Tibial artery (tissue), 4 donors: ENCODE data around the gene SP6.

ENCODE experiments used
- DNase-seq, 2 donors: peaks; one replicate each; pipeline ENCODE4 v3.0.0-alpha.2; 2019
- H3K27ac ChIP-seq, 2 donors: fragments of 200-600 bp; sonication (generic) in 1 of 2; 1 replicate in 1 of 2; 2 replicates in 1 of 2; pipeline ENCODE4 v1.5.1; 2018 to 2019; ENCODE audit warnings: mild to moderate bottlenecking in 1 of 2
- H3K27me3 ChIP-seq, 2 donors: fragments of 200-600 bp; sonication (generic) in 1 of 2; one replicate each; pipeline versions ENCODE4 v1.5.1 to v1.6.0; 2016 to 2019
- H3K36me3 ChIP-seq, 3 donors: fragments of 200-600 bp; sonication (generic) in 2 of 3; one replicate each; pipeline ENCODE4 v1.5.1; 2016 to 2019; ENCODE audit warnings: mild to moderate bottlenecking in 2 of 3
- H3K4me1 ChIP-seq, 4 donors: fragments of 200-600 bp; sonication (generic) in 2 of 4; 1 replicate in 3 of 4; 2 replicates in 1 of 4; pipeline ENCODE4 v1.5.1; 2016 to 2019
- H3K4me3 ChIP-seq, 2 donors: fragments of 200-600 bp; sonication (generic) in 1 of 2; 1 replicate in 1 of 2; 2 replicates in 1 of 2; pipeline ENCODE4 v1.5.1; 2018 to 2019; ENCODE audit warnings: mild to moderate bottlenecking in 2 of 2
- H3K9me3 ChIP-seq, 3 donors: fragments of 200-600 bp; sonication (generic) in 1 of 3; one replicate each; pipeline ENCODE4 v1.5.1; 2016 to 2019
- intact Hi-C: fragments of 100-400 bp; cut with DNase I; formaldehyde crosslinking; loops from one replicate; pipeline ENCODE4 v1.15.0; 2023; ENCODE audit warnings: low total_unique reads
- TF ChIP-seq, protein P1 (sequence below), 2 experiments: fragments of 200-600 bp in 1 of 2; fragments of 450-650 bp in 1 of 2; IDR thresholded peaks; one replicate each; pipeline ENCODE4 v1.5.1; 2017 to 2019; ENCODE audit warnings: antibody characterized with exemption in 2 of 2, mild to moderate bottlenecking in 1 of 2, moderate library complexity in 1 of 2

Gene SP6

DNA sequence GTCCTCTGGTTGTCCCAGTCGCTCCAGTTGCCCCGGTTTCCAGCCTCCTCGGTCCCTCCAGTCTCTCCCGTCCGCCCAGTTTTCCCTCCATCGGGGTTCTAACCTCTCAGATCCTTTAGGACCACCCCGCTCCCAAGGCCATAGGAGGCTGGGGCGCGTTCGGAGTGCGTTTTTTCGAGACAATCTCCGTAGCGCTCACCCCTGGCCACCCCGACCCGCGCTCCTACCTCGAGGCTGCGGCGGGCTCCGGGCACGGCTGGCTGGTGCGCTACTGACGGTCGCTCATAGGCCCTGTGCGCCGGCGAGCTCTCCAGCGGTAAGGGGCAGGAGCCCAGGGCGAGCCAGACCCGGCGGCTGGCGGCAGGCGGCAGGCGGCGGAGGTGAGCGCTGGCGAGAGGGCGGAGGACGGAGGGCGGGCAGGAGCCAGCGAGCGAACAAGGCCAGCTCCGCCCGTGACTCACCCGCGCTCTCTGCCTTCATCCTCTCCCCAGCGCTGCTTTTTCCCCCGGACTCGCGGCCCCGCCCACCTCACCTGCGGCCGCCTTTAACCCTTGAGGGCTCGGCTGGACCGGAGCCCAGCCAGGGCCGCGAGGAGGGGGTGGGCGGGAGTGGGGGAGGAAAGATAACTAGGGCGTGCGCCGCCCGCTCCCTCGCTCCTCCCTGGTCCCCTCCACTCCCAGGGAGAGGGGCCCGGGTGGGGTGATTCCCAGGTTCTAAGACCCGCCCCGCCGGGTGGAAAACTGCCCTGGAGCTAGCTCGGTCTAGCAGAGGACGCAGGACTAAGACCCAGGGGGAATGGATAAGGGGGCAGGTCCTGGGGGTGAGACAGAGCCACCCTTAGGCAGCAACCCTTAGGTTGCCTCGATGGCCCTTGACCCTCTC lies at the start of gene SP6:
SP6 (minus strand) TSS at position 472 of the 882 bp plus-strand sequence. CDS start 2,734 bp downstream, outside the sequence.
- Histone ChIP-seq H3K36me3 (no peaks in the 10 kb centered on the region), H3K9me3 (no peaks in the 10 kb centered on the region), H3K27me3 (peaks cover 4 to 100% of the 10 kb centered on the region in 2 donors), H3K4me1 (peaks cover 0 to 29% (median 18%) of the 10 kb centered on the region in 4 donors), H3K4me3 (peak within 1 kb of the TSS in 1 of 2 donors; percentile 36), H3K27ac (no peak within 1 kb of the TSS)
- TF ChIP-seq, protein P1, sequence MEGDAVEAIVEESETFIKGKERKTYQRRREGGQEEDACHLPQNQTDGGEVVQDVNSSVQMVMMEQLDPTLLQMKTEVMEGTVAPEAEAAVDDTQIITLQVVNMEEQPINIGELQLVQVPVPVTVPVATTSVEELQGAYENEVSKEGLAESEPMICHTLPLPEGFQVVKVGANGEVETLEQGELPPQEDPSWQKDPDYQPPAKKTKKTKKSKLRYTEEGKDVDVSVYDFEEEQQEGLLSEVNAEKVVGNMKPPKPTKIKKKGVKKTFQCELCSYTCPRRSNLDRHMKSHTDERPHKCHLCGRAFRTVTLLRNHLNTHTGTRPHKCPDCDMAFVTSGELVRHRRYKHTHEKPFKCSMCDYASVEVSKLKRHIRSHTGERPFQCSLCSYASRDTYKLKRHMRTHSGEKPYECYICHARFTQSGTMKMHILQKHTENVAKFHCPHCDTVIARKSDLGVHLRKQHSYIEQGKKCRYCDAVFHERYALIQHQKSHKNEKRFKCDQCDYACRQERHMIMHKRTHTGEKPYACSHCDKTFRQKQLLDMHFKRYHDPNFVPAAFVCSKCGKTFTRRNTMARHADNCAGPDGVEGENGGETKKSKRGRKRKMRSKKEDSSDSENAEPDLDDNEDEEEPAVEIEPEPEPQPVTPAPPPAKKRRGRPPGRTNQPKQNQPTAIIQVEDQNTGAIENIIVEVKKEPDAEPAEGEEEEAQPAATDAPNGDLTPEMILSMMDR (IDR thresholded peaks at IDR 0.05) = no peak
- intact Hi-C loops = no loop called here
- DNase-seq = no peak

DNA sequence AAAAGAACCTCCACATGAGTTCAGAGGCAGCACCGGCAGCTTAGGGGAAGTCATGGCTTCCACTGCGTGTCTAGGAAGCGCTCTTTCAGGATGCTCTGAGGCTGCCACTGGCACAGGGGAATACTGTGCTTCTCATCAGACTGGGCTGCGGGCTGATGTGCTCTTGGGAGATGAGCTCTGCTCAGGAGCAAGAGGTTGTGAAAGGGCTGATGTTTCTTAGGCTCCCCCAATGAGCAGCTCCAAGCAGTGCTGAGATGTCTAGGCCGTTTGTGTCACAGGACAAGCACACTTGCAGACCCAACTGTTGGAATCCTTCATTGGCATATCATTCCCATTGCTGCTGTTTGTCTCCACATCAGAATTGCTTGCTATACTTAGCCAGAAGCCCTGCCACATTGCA lies 48.7 kb upstream of the SP6 start:
- intact Hi-C loops = loop anchor here (5.0 kb wide), 1 partner anchor 43 kb away; the partner anchor contains the start of gene PNPO
- Histone ChIP-seq H3K36me3 (no peaks in the 10 kb centered on the region), H3K27ac (peak overlapping the region; percentile 54 to 92), H3K4me1 (peaks cover 0 to 73% (median 60%) of the 10 kb centered on the region in 4 donors), H3K9me3 (no peaks in the 10 kb centered on the region), H3K4me3 (no peak overlapping the region), H3K27me3 (no peaks in the 10 kb centered on the region)
- TF ChIP-seq, protein P1 (IDR thresholded peaks at IDR 0.05) = no peak
- no peak for DNase-seq

DNA sequence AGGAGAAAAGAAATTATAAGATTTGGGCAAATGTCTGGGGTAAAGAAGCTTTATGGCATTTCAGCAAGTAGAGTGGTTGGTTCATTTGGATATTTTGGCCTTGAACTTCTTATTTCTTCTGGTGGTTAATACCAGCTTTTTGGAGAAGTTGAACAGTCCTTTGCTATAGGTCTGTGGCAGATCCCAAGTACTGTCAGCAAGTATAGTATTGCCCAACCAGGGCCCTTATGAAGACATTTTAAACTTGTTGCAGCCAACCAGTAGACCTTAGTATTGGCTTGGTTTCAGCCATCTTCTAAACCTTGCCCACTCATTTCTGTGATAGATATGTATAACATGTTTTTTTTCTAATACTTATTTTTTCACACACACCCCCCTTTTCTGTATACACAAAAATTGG lies 47.3 kb upstream of the SP6 start:
- no peak for DNase-seq
- peak overlapping the region; percentile 99 to 100 for H3K27ac ChIP-seq
- H3K4me3 ChIP-seq = no peak overlapping the region
- TF ChIP-seq, protein P1 (IDR thresholded peaks at IDR 0.05) = no peak
- intact Hi-C loops = loop anchor here (5.0 kb wide), 1 partner anchor 44 kb away; the partner anchor contains the start of gene PNPO
- no peaks in the 10 kb centered on the region for H3K9me3 ChIP-seq
- H3K36me3 ChIP-seq = no peaks in the 10 kb centered on the region
- H3K4me1 ChIP-seq = peaks cover 0 to 68% (median 56%) of the 10 kb centered on the region in 4 donors
- no peaks in the 10 kb centered on the region for H3K27me3 ChIP-seq

DNA sequence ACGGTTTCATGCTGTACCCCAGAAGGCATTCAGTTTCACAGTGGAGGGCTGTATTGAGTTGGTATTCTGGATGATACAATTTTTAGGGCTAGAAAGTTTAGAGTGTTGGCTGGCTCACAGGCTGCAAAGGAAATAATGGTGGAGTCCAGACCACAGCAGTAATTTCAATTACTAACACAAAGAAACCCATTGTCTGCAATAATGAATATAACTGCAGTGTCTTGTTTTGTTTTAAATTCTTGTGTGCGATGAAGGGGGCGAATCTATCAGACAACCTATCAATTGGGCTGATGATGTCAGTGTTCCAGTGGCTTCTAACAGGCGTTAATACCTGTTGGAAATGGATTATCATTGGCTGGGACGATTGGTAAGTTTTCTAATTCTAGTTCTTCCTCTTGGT lies 46.6 kb upstream of the SP6 start:
- peak overlapping the region; percentile 99 to 100 for H3K27ac ChIP-seq
- intact Hi-C loops = loop anchor here (5.0 kb wide), 1 partner anchor 45 kb away; the partner anchor contains the start of gene PNPO
- H3K4me3 ChIP-seq = peak overlapping the region; percentile 67 to 77

DNA sequence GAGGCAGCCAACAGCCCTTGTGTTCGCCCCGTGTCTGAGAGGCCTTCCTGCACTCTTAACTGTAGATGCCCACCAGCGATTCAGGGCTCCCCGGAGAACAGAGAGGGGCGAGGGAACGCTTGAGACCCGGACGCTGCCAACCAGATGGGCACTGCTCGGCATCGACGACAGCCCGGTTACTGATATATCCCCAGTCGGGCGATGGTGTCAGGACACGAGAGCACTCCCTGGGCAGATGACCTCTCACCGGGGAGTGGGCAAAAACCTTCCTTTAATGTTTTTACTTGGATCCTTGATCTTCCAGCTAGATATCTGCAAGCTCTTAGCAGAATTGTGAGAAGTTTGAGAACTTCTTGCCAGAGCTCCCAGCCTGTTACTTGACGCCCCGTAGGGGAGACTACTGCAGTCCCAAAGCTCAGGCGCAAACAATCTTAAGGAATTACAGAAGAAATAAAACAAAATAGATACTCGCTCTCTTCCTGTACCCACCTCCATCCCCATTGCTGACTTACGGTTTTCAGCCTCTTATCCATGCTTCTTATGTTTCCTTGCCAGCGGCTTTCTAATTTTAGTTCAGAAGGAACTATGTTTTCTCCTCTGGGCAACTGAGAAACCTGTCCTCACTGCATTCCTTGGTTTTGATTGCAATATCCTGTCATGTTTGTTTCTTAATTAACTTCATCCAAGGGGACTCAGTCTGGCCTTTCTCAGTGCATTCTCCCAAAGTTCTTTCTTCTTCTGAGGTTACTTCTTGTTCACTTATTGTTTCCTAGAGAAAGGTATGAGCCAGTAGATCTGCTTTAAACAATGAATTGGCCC lies 45.9 kb upstream of the SP6 start:
- peak overlapping the region; percentile 99 to 100 for H3K27ac ChIP-seq
- peaks cover 0 to 61% (median 52%) of the 10 kb centered on the region in 4 donors for H3K4me1 ChIP-seq
- intact Hi-C loops = loop anchor here (5.0 kb wide), 1 partner anchor 45 kb away; the partner anchor contains the start of gene PNPO
- DNase-seq = peak in 1 of 2 donors; percentile 37
- H3K36me3 ChIP-seq = no peaks in the 10 kb centered on the region
- peak overlapping the region; percentile 67 to 77 for H3K4me3 ChIP-seq
- TF ChIP-seq, protein P1 (IDR thresholded peaks at IDR 0.05) = no peak
- H3K27me3 ChIP-seq = no peaks in the 10 kb centered on the region
- no peaks in the 10 kb centered on the region for H3K9me3 ChIP-seq

More for the DNA sequence above, 46.6 kb upstream of the SP6 start:
- Histone ChIP-seq H3K36me3 (no peaks in the 10 kb centered on the region), H3K9me3 (no peaks in the 10 kb centered on the region), H3K27me3 (no peaks in the 10 kb centered on the region), H3K4me1 (peaks cover 0 to 65% (median 52%) of the 10 kb centered on the region in 4 donors)
- no peak for DNase-seq
- TF ChIP-seq, protein P1 (IDR thresholded peaks at IDR 0.05) = no peak
